Suprapubic skin (tissue), 3 donors: Measurements from ENCODE around the gene MNAT1.

Experiments
- EP300 ChIP-seq: sonication (generic); formaldehyde crosslinking; IDR thresholded peaks from one replicate; pipeline ENCODE4 v1.6.1; 2017; ENCODE audit warnings: antibody characterized with exemption
- POLR2A ChIP-seq, 2 donors: fragments of 450-650 bp; IDR thresholded peaks; one replicate each; pipeline ENCODE4 v1.6.1; 2017; ENCODE audit warnings: antibody characterized with exemption in 2 of 2, mild to moderate bottlenecking in 2 of 2, moderate library complexity in 2 of 2
- TF ChIP-seq, protein P1 (sequence below), 2 donors: fragments of 200-600 bp in 1 of 2; fragments of 450-650 bp in 1 of 2; sonication (generic) in 1 of 2; IDR thresholded peaks; one replicate each; pipeline ENCODE4 v1.5.1; 2016 to 2019; ENCODE audit warnings: antibody characterized with exemption in 2 of 2, mild to moderate bottlenecking in 1 of 2, moderate library complexity in 1 of 2

DNA sequence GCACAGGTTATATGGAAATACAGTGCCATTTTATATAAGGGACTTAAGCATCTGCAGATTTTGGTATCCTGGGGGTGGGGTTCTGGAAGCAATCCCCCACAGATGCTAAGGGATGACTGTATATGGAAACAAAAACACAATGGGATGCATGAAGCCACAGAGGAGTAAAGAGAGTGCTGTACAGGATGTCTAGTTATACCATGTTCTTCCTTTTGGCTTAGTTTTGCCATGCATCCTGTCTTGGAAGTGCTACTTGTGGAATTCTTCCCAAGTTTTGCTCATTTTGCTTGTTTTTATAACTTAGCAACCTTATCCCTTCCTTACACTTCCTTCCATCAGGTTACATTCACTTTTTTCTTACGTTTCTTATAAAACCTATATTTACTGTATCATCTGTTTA lies 190.7 kb downstream of the MNAT1 start:
- TF ChIP-seq POLR2A (IDR thresholded peaks at IDR 0.05) = no peak
- TF ChIP-seq, protein P1, sequence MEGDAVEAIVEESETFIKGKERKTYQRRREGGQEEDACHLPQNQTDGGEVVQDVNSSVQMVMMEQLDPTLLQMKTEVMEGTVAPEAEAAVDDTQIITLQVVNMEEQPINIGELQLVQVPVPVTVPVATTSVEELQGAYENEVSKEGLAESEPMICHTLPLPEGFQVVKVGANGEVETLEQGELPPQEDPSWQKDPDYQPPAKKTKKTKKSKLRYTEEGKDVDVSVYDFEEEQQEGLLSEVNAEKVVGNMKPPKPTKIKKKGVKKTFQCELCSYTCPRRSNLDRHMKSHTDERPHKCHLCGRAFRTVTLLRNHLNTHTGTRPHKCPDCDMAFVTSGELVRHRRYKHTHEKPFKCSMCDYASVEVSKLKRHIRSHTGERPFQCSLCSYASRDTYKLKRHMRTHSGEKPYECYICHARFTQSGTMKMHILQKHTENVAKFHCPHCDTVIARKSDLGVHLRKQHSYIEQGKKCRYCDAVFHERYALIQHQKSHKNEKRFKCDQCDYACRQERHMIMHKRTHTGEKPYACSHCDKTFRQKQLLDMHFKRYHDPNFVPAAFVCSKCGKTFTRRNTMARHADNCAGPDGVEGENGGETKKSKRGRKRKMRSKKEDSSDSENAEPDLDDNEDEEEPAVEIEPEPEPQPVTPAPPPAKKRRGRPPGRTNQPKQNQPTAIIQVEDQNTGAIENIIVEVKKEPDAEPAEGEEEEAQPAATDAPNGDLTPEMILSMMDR (IDR thresholded peaks at IDR 0.05) = no peak
- TF ChIP-seq EP300 = no peak
